ENCODE results near the gene HNRNPLL. TPM values are rescaled to one million over a fixed set of nuclear protein-coding genes. Genes with fewer than 3 reads are reported as not detected.
"Not testable (repeated sequence)": the region's sequence is repeated elsewhere in the genome, so short reads cannot be mapped to it uniquely, and the experiment has no call there.

The HNRNPLL gene
- total RNA-seq, 1 experiment from 2014 or later = 62.6 TPM

- peak; percentile 39 for DNase-seq (ENCODE audit: low read depth)
Observed at GRCh38 chr2:38554973-38555595, 47.6 kb downstream of the HNRNPLL start.

- no peak for DNase-seq (ENCODE audit: low read depth)
Observed at GRCh38 chr2:38553554-38553953, 49.2 kb downstream of the HNRNPLL start.

- no peak for DNase-seq (ENCODE audit: low read depth)
Observed at GRCh38 chr2:38552259-38552658, 50.5 kb downstream of the HNRNPLL start.

GRCh38 chr2:38551746-38552145 lies 51.0 kb downstream of the HNRNPLL start:
- no peak for DNase-seq (ENCODE audit: low read depth)

GRCh38 chr2:38551171-38551570 lies 51.6 kb downstream of the HNRNPLL start:
- no peak for DNase-seq (ENCODE audit: low read depth)

GRCh38 chr2:38549851-38550250 lies 52.9 kb downstream of the HNRNPLL start:
- no peak for DNase-seq (ENCODE audit: low read depth)

- DNase-seq (ENCODE audit: low read depth) = no peak
Observed at GRCh38 chr2:38549071-38549704, 53.5 kb downstream of the HNRNPLL start.

- DNase-seq (ENCODE audit: low read depth) = no peak
Observed at GRCh38 chr2:38547791-38548190, 54.9 kb downstream of the HNRNPLL start.

GRCh38 chr2:38546585-38546984 lies 56.1 kb downstream of the HNRNPLL start:
- DNase-seq (ENCODE audit: low read depth) = no peak

GRCh38 chr2:38546064-38546463 lies 56.7 kb downstream of the HNRNPLL start:
- DNase-seq (ENCODE audit: low read depth) = no peak

GRCh38 chr2:38542248-38542631 lies 60.5 kb downstream of the HNRNPLL start:
- not testable (repeated sequence) for DNase-seq (ENCODE audit: low read depth)

GRCh38 chr2:38540580-38541286 lies 62.0 kb downstream of the HNRNPLL start:
- DNase-seq (ENCODE audit: low read depth) = no peak

- no peak for DNase-seq (ENCODE audit: low read depth)
Observed at GRCh38 chr2:38539086-38539485, 63.6 kb downstream of the HNRNPLL start.

- no peak for DNase-seq (ENCODE audit: low read depth)
Observed at GRCh38 chr2:38537937-38538525, 64.7 kb downstream of the HNRNPLL start.

- DNase-seq (ENCODE audit: low read depth) = not testable (repeated sequence)
Observed at GRCh38 chr2:38537296-38537695, 65.4 kb downstream of the HNRNPLL start.

- DNase-seq (ENCODE audit: low read depth) = peak; percentile 39
Observed at GRCh38 chr2:38535744-38536506, 66.8 kb downstream of the HNRNPLL start.

GRCh38 chr2:38535404-38535743 lies 67.4 kb downstream of the HNRNPLL start:
- no peak for DNase-seq (ENCODE audit: low read depth)

- DNase-seq (ENCODE audit: low read depth) = no peak
Observed at GRCh38 chr2:38534746-38535403, 67.9 kb downstream of the HNRNPLL start.

- no peak for DNase-seq (ENCODE audit: low read depth)
Observed at GRCh38 chr2:38533757-38534545, 68.8 kb downstream of the HNRNPLL start.

GRCh38 chr2:38533180-38533579 lies 69.5 kb downstream of the HNRNPLL start:
- DNase-seq (ENCODE audit: low read depth) = no peak
